ENCODE results near the gene GPC5.
"Not testable (repeated sequence)": the region's sequence is repeated elsewhere in the genome, so short reads cannot be mapped to it uniquely, and the experiment has no call there.

GPC5 gene

GRCh38 chr13:92743992-92744391 lies 1345.6 kb downstream of the GPC5 start:
- DNase-seq (ENCODE audit: low read depth in 2 of 2) = no peak

DNA sequence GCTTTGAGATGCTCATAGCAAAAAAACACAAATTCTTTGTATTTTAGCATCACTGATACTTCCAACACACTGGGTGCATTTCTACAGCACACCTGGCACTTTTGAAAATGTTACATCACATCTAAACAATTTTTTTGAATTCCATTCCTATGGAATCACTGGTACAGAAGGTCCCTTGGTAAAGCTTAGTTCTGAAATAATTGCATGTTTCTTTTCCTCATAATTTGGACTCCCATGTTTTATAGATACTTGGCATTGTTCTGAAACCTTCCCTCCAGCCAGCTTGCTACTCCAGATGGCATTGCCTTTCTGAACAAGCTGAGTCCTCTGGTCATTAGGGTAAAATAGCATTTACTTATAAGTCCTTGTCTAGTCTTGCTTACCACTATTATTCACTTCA lies 1346.8 kb downstream of the GPC5 start:
- no peak for DNase-seq (ENCODE audit: low read depth in 2 of 2)

GRCh38 chr13:92752705-92753104 lies 1354.3 kb downstream of the GPC5 start:
- not testable (repeated sequence) for DNase-seq (ENCODE audit: low read depth in 2 of 2)

- no peak for DNase-seq (ENCODE audit: low read depth in 2 of 2)
These were observed 1363.3 kb downstream of the GPC5 start for GRCh38 chr13:92761710-92762109.

DNA sequence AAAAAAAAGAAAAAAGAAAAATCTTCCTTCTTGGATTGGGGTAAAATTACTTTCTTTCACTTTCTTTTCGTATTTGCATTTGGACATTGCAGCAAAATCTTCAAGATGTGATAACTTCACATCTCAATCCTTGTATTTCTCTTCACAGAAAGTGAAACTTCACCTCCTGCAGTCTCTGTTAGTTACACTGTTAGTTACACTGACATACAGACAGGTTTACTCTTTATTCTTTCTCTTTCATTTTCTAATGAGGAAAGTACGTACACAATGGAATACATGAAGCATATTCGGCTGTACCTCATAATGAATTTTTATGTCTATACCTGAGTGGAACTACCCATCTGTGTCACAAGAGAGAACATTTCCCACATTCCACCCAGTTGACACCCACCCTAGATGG lies 1369.0 kb downstream of the GPC5 start:
- no peak for DNase-seq (ENCODE audit: low read depth in 2 of 2)

- DNase-seq (ENCODE audit: low read depth in 2 of 2) = no peak
These were observed 1370.2 kb downstream of the GPC5 start for GRCh38 chr13:92768602-92769001.

- DNase-seq (ENCODE audit: low read depth in 2 of 2) = no peak
These were observed 1370.6 kb downstream of the GPC5 start for GRCh38 chr13:92769046-92769445.

DNA sequence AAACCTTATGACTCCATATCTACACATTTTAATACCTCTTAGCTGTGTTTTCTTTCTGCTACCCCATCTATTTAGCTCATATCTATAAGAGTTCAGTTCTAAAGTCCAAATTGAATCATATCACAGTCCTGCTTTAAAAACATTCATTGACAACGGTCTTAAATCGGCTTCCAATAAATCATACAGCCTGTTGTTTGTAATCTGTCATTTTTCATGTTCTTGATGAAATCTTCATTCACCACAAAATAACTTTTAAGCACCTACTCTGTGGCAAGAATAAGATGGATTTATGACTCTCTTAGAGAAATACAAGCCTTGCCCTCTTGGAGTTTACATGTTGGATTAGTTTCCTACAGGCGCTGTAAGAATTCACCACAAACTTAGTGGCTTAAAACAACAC lies 1377.2 kb downstream of the GPC5 start:
- DNase-seq (ENCODE audit: low read depth in 2 of 2) = no peak

GRCh38 chr13:92781965-92782690 lies 1383.7 kb downstream of the GPC5 start:
- no peak for DNase-seq (ENCODE audit: low read depth in 2 of 2)

DNA sequence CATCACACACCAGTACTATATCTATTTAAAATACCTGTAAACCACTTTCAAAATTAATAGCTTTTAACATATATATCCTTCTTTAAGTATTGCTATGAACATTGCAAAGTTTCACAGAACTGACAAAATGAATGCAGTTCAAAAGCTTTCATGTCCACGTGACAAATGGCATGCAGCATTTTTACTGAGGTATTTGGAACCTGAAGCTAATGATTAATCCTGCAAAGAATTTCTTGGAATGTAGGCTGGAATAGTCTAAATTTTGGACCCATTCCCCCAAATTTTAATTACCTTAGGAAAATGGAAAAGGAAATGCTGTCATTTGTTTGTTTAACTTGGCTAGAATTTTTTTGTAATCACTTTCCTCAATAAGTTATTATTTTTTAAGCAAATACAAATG lies 1404.4 kb downstream of the GPC5 start:
- DNase-seq (ENCODE audit: low read depth in 2 of 2) = no peak

DNA sequence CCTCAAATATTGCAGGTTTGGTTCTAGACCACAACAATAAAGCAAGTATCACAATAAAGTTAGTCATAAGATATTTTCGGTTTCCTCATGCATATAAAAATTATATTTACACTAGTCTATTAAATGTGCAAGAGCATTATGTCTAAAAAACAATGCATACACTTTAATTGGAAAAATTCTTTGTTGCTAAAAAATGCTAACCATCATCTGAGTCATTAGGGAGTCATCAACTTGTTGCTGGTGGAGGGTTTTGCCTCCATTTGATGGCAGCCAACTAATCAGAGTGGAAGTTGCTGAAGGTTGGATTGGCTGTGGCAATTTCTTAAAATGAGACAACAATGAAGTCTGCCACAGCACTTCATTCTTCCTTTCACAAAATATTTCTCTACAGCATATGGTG lies 1405.9 kb downstream of the GPC5 start:
- no peak for DNase-seq (ENCODE audit: low read depth in 2 of 2)

DNA sequence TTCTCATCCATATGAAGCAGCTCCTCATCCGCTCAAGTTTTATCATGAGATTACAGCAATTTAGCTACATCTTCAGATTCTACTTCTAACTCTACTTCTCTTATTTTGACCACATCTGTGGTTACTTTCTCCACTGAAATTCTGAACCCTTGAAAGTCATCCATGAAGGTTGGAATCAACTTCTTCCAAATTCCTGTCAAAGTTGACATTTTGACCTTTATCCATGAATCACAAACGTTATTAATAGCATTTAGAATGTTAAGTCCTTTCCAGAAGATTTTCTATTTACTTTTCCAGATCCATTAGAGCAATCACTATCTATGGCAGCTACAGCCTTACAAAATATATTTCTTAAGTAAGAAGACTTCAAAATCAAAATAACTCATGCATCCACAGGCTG lies 1406.5 kb downstream of the GPC5 start:
- DNase-seq (ENCODE audit: low read depth in 2 of 2) = no peak

DNA sequence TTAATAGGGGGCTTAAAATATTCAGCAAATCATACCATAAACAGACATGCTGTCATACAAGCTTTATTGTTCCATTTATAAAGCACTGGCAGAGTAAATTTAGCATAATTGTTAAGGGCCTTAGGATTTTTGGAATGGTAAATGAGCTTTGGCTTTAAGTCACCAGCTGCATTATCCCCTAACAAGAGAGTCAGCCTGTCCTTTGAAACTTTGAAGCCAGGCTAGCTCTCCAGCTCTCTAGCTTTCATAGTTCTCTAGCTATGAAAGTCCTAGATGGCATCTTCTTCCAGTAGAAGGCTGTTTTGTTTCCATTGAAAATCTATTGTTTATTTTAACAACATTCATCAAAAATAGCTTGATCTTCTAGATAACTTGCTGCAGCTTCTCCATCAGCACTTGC lies 1407.3 kb downstream of the GPC5 start:
- no peak for DNase-seq (ENCODE audit: low read depth in 2 of 2)

DNA sequence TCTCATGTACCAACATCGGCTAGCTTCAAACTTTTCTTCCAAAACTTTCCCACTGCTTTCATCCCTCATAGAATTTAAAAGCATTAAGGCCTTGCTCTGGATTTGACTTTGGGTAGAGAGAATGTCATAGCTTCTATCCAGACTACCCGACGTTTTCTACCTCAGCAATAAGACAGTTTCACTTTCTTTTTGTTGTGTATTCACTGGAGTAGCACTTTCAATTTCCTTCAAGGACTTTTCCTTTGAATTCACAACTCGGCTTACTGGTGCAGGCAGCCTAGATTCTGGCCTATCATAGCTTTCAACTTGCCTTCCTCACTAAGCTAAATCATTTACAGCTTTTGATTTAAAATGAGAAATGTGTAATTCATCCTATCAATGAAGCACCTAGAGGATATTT lies 1407.8 kb downstream of the GPC5 start:
- no peak for DNase-seq (ENCODE audit: low read depth in 2 of 2)

GRCh38 chr13:92807353-92807752 lies 1408.9 kb downstream of the GPC5 start:
- DNase-seq (ENCODE audit: low read depth in 2 of 2) = no peak

DNA sequence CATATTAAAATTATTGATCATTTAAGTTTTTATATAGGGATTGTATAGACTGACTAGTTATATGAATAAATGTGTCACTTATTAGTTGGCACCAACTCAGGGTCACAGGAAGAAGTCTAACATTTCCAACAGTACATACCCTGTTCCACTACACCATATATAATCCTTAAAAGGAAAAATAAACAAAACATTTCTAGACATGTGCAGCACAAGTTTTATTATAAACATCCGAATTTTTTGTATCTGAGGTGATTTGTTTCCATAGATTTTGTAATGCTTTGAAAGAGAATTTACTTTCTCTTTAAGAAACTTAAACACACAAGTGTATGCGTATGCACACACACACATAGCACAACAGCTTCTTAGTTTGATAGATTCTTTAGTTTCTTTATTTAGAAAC lies 1409.5 kb downstream of the GPC5 start:
- DNase-seq (ENCODE audit: low read depth in 2 of 2) = no peak

DNA sequence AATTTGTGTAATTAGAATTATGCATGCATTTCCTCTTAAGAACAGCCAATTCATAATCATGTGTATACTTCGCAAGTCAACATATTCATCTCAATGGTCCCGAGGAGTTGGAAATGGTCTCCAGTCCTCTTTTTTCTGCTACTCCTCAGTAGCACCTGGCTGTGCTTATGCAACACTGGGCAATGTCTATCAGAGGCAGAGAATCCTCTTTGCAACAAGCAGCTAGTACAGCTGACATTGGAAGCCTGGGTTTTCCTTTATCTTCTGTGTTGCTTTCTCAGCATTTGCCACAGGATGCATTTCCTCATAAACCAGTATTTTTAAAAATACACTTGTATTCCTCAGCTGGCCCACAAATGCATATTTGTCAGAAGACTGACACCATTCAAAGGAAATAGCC lies 1422.9 kb downstream of the GPC5 start:
- DNase-seq (ENCODE audit: low read depth in 2 of 2) = no peak

- no peak for DNase-seq (ENCODE audit: low read depth in 2 of 2)
These were observed 1424.6 kb downstream of the GPC5 start for GRCh38 chr13:92823059-92823458.

DNA sequence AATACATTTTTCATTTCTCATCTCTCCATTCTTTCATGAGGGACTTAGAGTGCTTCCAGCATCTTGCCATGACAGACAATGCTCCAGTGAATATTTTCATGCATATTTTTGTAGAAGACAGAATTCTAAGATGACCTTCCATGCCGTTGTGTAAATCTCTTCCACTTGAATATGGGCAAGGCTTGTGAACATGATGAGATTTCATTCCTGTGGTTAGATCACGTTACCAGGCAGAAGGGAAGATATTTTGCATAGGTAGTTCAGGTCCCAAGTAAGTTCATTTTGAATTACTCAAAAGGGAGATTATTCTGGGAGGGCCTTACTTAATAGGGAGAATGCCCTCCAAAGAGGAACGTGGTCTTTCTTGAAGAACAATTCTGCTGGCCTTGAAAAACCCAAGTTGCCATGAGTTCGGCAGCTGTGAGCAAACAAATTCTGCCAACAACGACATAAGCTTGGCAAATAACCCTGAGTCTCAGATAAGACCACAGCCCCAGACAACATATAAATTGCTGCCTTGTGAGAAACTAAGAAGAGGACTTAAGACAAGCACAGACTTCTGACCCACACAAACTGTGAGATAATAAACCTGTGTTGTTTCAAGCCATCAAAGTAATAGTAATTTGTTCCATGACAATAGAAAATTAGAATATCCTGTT lies 1427.6 kb downstream of the GPC5 start:
- DNase-seq (ENCODE audit: low read depth in 2 of 2) = no peak

- no peak for DNase-seq (ENCODE audit: low read depth in 2 of 2)
These were observed 1429.1 kb downstream of the GPC5 start for GRCh38 chr13:92827503-92827902.

- no peak for DNase-seq (ENCODE audit: low read depth in 2 of 2)
These were observed 1431.5 kb downstream of the GPC5 start for GRCh38 chr13:92829930-92830329.

DNA sequence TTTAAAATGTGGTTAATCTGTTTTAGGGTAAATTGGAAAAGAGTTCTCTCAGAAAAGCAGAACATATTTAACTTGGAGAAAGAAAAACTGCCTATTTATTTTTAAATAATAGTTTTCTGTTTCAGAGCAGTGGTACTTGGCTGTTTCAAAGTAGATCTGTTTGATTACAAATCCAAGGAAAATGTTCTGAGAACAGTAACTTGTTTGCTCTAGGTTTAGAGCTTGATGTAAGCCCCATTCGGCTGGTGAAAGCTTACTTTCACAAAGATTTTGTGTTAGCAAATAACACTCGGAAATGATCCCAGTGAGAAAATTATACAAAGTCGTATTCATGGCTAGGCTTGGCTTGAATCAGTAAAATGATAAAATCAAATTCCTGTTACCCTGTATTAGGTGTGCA lies 1432.4 kb downstream of the GPC5 start:
- no peak for DNase-seq (ENCODE audit: low read depth in 2 of 2)

DNA sequence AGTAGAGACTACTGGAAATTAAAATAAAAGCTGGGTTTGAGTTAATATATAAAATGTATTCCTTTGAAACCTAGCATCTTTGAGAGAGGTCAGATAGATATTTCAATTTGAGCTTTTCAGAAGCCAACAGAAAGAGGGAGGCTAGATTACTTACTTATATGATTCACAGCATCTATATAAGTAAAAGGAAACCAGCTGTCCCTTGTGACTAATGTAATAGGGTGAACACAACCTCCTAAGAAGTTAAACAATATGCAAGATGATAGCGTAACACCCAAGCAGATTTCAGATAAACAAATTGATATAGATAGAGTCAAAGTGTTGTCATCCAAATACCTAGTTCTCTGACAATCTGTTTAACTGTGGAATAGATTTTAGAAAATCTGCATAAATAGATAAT lies 1434.7 kb downstream of the GPC5 start:
- DNase-seq (ENCODE audit: low read depth in 2 of 2) = no peak

DNA sequence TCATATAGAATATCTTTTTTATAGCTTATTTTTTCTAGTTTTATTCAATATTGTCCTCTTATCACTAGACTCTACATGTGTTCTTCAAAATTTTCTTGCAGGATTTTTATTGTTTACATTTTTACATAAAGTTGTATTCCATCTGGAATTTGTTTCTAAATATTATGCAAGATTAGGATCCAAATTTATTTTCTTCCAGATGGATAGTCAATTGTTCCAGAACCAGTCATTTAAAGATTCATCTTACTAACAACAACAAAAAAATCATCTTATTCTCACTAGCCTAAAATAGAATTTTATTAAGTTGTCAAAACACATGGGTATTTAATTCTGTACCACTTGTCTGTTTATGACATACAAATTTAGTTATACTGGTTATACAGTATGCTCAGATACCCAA lies 1437.8 kb downstream of the GPC5 start:
- no peak for DNase-seq (ENCODE audit: low read depth in 2 of 2)
